Adipocyte (in vitro differentiated cells): ENCODE results near the gene MPP1.

Experiments
- DNase-seq: peaks from one replicate; pipeline ENCODE4 v3.0.0-alpha.2; 2015; ENCODE audit warnings: low read depth
- H3K27me3 ChIP-seq: replicated peaks from 2 replicates; pipeline ENCODE4 v1.7.0; 2013; ENCODE audit warnings: mild to moderate bottlenecking, low read length, moderate library complexity; ENCODE audit not compliant: control insufficient read depth, insufficient read depth
- H3K36me3 ChIP-seq: 2 replicates; pipeline ENCODE4 v1.7.0; 2013; ENCODE audit warnings: low read length, mild to moderate bottlenecking, moderate library complexity; ENCODE audit not compliant: control insufficient read depth, insufficient read depth, severe bottlenecking
- H3K4me1 ChIP-seq: 2 replicates; pipeline ENCODE4 v1.7.0; 2013; ENCODE audit warnings: mild to moderate bottlenecking, low read length, moderate library complexity; ENCODE audit not compliant: control insufficient read depth, insufficient read depth
- H3K4me3 ChIP-seq: 2 replicates; pipeline ENCODE4 v1.7.0; 2013; ENCODE audit warnings: mild to moderate bottlenecking, low read length, moderate library complexity
- H3K9ac ChIP-seq: 2 replicates; pipeline ENCODE4 v1.7.0; 2013; ENCODE audit warnings: mild to moderate bottlenecking, low read length, moderate library complexity
- H3K9me3 ChIP-seq: 2 replicates; pipeline ENCODE4 v1.7.0; 2013; ENCODE audit warnings: mild to moderate bottlenecking, low read length, moderate library complexity; ENCODE audit not compliant: control insufficient read depth

The MPP1 gene

DNA sequence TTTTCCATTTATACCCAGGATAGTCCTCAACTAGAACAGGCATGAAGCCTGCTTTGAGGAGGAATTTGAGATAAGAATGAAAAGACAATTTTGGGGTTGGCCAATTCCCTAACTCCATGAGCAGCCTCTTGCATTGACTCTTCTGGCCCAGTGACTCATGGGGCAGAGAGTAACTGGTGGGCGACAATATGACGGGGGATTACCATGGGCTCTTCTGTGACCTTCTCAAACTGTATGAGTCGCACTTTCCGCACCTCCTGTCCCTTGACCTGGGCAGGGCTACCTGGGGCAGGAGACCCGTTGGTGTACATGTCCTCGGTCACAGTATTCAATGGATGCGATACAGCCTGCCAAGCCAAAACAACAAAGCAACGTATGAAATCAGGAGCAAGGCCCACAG, 13.3 kb downstream of the MPP1 start:
- no peak for DNase-seq
- Histone ChIP-seq H3K36me3 (no peaks in the 10 kb centered on the region), H3K27me3 (no peaks in the 10 kb centered on the region), H3K9ac (no peak overlapping the region), H3K4me3 (no peak overlapping the region), H3K9me3 (no peaks in the 10 kb centered on the region), H3K4me1 (no peaks in the 10 kb centered on the region)

DNA sequence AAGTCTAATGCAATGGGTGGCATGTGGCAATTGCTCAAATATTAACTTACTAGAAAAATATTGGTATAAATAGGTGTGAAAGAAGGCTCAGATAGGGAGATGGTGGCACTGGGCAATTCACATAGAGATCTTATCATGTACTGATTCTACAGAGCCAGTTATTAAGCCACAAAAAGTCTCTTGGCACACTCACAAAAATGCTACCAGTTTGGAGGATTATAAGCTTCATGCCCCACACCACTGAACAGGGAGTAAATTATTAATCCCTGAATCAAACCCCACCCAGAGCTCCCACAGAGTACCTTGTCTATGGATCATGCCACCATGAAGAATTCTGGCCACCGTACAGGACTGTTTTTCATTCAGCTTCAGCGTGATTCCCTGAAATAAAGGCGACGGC, 13.8 kb downstream of the MPP1 start:
- no peaks in the 10 kb centered on the region for H3K4me1 ChIP-seq
- no peaks in the 10 kb centered on the region for H3K36me3 ChIP-seq
- DNase-seq = no peak
- H3K9me3 ChIP-seq = no peaks in the 10 kb centered on the region
- H3K27me3 ChIP-seq = no peaks in the 10 kb centered on the region
- H3K4me3 ChIP-seq = no peak overlapping the region
- H3K9ac ChIP-seq = no peak overlapping the region

DNA sequence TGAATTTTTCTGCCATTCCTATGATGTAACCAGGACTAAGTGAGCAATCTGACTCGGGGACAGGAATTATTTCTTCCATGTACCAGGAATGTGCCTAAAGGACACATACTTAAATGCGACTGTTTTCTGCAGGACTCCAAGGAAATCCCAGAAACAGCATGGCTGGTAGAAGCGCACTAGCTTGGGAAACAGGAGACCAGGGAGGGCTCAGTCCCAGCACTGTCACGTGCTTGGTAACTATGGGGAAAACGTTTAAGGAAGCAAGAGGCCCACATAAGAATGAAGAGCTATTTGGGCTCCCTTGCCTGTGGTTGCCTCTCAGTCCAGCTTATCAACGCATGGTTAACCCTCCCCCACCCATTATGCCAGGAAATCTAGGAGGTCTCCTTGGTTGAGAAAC, 19.6 kb downstream of the MPP1 start:
- H3K27me3 ChIP-seq = no peaks in the 10 kb centered on the region
- no peaks in the 10 kb centered on the region for H3K9me3 ChIP-seq
- peaks cover 14% of the 10 kb centered on the region for H3K36me3 ChIP-seq
- no peak for DNase-seq
- no peak overlapping the region for H3K4me3 ChIP-seq
- no peak overlapping the region for H3K9ac ChIP-seq
- H3K4me1 ChIP-seq = peaks cover 4% of the 10 kb centered on the region

DNA sequence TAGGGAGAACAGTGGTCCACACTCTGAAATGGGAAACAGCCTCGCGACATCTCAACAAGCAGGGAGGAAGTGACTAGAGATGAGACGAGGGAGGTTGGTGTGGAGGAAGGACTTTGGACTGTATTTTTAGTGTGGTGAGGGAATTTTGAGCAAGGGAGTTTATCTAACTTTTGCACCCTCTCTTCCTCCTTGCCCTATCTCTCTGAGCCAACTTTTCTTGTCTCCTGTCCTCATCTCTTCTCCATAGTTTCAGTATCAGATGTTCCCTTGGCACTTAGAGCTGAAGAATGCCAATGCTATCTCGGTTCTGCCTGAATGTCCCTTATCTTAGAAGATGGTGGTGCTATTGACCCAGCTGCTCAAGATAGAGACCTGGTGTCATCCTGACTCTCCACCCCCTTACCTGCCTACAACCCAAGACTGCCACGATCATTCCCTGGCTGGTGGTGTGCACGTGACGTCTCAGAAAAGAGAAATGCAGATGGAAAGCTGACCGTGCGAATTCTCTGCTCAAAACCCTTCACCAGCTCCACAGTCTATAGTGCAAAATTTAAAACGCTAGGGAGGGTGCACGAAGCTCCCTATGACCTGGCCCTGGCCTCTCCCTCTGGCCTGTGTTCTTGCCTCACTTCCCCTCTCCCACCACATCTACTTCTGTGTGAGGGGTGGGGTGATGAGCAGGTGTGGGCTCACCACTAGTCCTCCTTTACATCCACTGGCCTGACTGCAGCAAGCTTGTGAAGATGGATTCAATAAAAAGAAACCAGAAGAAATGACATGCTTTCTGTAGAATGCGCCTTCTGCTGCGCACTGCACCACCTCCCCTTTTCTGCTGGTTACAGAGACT, 20.9 kb downstream of the MPP1 start:
- H3K4me3 ChIP-seq = no peak overlapping the region
- H3K27me3 ChIP-seq = no peaks in the 10 kb centered on the region
- H3K36me3 ChIP-seq = peaks cover 14% of the 10 kb centered on the region
- H3K4me1 ChIP-seq = peaks cover 4% of the 10 kb centered on the region
- no peak overlapping the region for H3K9ac ChIP-seq
- no peak for DNase-seq
- no peaks in the 10 kb centered on the region for H3K9me3 ChIP-seq

DNA sequence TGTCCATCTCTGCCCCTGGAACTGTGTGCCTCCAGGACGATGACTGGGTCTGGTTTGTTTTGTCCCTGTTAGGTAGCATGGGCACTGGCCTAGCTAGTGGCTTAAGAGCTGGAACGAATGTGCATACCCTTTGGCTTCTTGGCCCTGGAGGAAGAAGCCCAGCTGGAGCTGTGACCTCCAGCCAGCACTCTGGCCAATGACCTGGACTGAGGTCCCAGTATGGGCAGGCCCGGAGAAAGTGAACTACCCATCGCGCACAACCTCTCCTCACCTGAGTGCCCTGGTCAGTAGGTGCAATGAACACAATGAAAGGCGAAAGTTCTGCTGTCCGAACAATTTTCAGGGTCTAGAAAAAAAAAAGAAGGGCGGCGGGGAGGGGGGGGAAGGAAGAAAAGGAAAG, 24.3 kb downstream of the MPP1 start:
- DNase-seq = no peak
- H3K4me3 ChIP-seq = no peak overlapping the region
- peaks cover 28% of the 10 kb centered on the region for H3K4me1 ChIP-seq

DNA sequence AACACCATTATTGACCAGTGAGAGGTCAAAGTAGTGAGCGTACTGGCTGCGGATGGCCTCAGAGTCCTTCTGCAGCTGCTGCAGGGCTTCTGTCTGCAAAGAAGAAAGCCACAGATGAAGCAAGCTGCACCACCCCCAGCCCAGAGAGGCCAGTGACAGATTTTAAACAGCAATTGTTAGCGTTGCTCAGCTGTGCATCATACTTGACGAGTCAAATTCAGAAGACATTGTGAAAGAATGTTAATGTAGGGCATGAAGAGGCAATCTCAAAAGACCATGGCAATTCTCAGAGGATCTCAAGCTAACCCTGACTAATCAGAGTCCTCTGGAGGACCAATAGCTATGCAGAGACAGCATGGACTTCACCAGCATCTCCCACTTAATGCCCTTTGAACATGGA, 26.0 kb downstream of the MPP1 start:
- Histone ChIP-seq H3K36me3 (peaks cover 41% of the 10 kb centered on the region), H3K4me3 (no peak overlapping the region), H3K27me3 (no peaks in the 10 kb centered on the region), H3K4me1 (peaks cover 34% of the 10 kb centered on the region), H3K9me3 (no peaks in the 10 kb centered on the region), H3K9ac (no peak overlapping the region)
- DNase-seq = peak; percentile 9

More for the DNA sequence above, 24.3 kb downstream of the MPP1 start:
- H3K9ac ChIP-seq = no peak overlapping the region
- H3K9me3 ChIP-seq = no peaks in the 10 kb centered on the region
- H3K27me3 ChIP-seq = no peaks in the 10 kb centered on the region
- H3K36me3 ChIP-seq = peaks cover 28% of the 10 kb centered on the region

DNA sequence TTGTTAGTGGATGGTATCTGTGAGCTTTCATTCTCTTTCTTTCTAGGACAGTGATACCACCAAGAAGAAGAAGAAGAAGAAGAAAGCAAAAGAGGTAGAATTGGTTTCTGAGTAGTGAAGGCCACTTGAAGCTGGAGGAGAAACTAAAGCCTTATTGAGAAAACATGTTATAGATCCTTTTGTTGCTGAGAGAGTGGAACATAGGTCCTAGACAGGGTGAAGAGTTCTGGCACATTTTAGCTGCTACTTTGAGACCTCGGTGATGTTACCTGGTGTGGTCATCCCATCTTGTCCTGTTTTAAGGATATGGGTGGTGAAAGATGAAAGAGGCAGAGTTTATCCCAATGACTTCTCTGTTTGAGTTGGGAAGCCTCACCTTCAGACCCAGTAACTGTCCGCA, 28.5 kb downstream of the MPP1 start:
- DNase-seq = no peak
- H3K4me1 ChIP-seq = peaks cover 33% of the 10 kb centered on the region
- no peaks in the 10 kb centered on the region for H3K9me3 ChIP-seq
- no peak overlapping the region for H3K9ac ChIP-seq
- H3K27me3 ChIP-seq = no peaks in the 10 kb centered on the region
- peaks cover 49% of the 10 kb centered on the region for H3K36me3 ChIP-seq
- no peak overlapping the region for H3K4me3 ChIP-seq

DNA sequence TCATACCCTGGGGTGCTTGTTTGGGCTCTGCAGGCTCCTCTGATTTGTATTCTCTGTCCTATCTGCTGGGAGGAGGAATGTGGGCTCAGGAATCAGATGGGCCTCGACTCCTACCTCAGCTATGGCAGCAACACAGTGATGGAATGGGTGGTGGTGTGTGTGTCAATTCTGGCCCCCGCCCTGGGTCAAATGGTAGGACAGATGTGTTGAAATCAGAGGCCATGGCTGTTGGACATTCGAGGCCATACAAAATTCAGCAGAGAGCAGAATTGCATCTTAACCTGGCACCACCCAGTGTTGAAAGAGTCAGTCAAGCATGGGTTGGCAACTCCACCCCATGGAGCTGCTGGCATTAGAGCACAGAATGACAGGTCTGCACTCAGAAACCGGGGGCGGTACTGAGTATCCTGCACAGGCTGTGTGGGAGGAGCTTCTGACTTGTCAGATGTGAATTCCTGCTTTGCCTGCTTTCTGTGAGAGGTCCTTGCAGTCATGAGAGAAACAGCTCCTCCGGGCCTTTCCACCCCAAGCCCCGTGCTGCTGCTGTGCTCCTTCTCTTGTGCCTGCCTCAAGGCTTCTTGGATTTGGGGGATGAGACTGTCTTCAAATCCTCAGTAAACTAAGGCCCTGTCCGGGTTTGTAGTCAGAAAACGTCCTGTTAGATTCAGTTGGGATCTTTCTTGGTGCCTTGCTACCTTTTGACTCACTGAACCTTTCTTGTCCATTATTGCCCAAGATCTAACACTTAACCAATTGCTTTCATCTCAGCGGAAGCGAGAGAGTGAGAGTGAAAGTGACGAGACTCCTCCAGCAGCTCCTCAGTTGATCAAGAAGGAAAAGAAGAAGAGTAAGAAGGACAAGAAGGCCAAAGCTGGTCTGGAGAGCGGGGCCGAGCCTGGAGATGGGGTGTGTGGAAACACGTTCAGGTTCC, 29.6 kb downstream of the MPP1 start:
- Histone ChIP-seq H3K36me3 (peaks cover 57% of the 10 kb centered on the region), H3K9me3 (peaks cover 2% of the 10 kb centered on the region), H3K27me3 (no peaks in the 10 kb centered on the region), H3K4me1 (peaks cover 30% of the 10 kb centered on the region), H3K4me3 (no peak overlapping the region), H3K9ac (no peak overlapping the region)
- DNase-seq = peak; percentile 36

DNA sequence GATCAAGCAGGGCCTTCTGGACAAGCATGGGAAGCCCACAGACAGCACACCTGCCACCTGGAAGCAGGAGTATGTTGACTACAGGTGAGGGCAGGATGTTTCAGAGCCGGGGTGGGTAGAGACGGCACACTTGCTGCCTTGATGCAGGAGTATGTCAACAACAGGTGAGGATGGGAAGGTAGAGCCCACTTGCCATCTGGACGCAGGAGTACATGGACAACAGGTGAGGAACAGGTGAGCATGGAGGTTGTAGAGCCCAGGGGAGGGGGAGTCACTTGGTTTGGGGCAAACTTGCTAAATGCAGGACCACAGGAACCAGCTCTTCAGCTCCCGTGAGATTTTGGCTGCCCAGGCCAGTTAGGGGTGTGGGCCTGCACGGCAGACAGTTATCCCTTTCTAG, 30.7 kb downstream of the MPP1 start:
- DNase-seq = no peak
- Histone ChIP-seq H3K36me3 (peaks cover 65% of the 10 kb centered on the region), H3K9me3 (peaks cover 2% of the 10 kb centered on the region), H3K27me3 (no peaks in the 10 kb centered on the region), H3K4me1 (peaks cover 30% of the 10 kb centered on the region), H3K9ac (no peak overlapping the region), H3K4me3 (no peak overlapping the region)

DNA sequence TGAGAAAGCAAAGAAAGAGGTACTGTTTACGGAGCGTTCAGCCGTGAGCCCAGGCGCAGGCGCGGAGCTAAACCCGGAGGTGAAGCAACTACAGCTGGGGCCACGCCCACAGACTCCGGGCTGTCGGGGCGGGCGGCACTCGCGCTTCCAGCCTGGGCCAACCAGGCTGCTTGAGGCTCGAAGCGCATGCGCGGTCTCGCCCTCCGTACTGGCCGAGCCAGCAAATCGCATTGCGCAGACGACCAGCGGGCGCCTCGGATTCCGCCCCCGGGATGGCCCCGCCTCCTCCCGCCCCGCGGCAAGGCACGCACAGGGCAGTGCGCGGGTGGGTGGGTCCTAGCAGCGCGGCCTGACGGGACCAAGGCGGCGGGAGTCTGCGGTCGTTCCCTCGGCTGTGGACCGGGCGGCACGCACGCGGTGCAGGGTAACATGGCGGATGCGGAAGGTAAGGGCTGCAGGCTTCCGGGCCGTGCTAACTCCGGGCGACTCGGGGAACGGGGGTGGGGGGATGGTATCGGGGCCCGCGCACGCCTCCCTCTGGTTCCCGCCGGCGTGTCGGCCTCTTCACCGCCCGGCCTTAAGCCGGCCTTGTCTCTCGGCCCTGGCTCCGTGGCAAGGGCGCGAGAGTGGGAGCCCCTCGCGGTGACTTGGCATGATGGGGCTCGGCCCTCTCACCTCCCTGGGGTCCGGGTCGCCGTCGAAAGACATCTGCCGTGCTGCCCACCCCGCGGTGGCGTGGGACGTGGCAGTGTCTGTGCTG, 42.6 kb downstream of the MPP1 start, which contains the start of gene DKC1:
Gene DKC1 (plus strand): TSS at position 328 of the 760 bp plus-strand sequence. CDS start 102 bp downstream, at position 430.
- Histone ChIP-seq H3K4me1 (no peaks in the 10 kb centered on the region), H3K36me3 (peaks cover 28% of the 10 kb centered on the region), H3K4me3 (peak within 1 kb of the TSS; percentile 82), H3K27me3 (no peaks in the 10 kb centered on the region), H3K9me3 (no peaks in the 10 kb centered on the region), H3K9ac (peak within 1 kb of the TSS; percentile 79)
- peak; percentile 96 for DNase-seq
